HepG2 (cell line): ENCODE results near the gene PGAP3. TPM values are rescaled to one million over a fixed set of nuclear protein-coding genes. Genes with fewer than 3 reads are reported as not detected.

Experiments used
- ARNT2 ChIP-seq: sonication (generic); formaldehyde crosslinking; IDR thresholded peaks from 2 replicates; pipeline ENCODE4 v1.8.0; 2022; ENCODE audit warnings: mild to moderate bottlenecking, low read depth, missing genetic modification reagents, moderate library complexity
- ATF5 ChIP-seq: sonication (generic); formaldehyde crosslinking; IDR thresholded peaks from 2 replicates; pipeline ENCODE4 v1.4.0; 2020; ENCODE audit warnings: mild to moderate bottlenecking, low read depth, missing genetic modification reagents
- FOSL2 ChIP-seq: sonication (generic); formaldehyde crosslinking; IDR thresholded peaks from 2 replicates; pipeline ENCODE4 v1.4.0; 2020; ENCODE audit warnings: missing genetic modification reagents
- GFI1 ChIP-seq: sonication (generic); formaldehyde crosslinking; IDR thresholded peaks from 2 replicates; pipeline ENCODE4 v1.5.0; 2020; ENCODE audit warnings: missing genetic modification reagents, mild to moderate bottlenecking, borderline replicate concordance
- HNF4G ChIP-seq, 2 experiments: sonication (generic) in 1 of 2; formaldehyde crosslinking in 1 of 2; IDR thresholded peaks; 2 replicates each; pipeline versions ENCODE4 v1.4.0 to v1.6.1; 2011 to 2020; ENCODE audit warnings: borderline replicate concordance in 2 of 2, low read depth in 2 of 2, mild to moderate bottlenecking in 2 of 2, low read length in 1 of 2, missing genetic modification reagents in 1 of 2, moderate library complexity in 1 of 2
- MTA3 ChIP-seq: sonication (generic); formaldehyde crosslinking; IDR thresholded peaks from 2 replicates; pipeline ENCODE4 v1.4.0; 2020; ENCODE audit warnings: missing genetic modification reagents
- NFKBIZ ChIP-seq: IDR thresholded peaks from 2 replicates; pipeline ENCODE4 v1.6.1; 2018; ENCODE audit warnings: missing genetic modification reagents, missing compliant biosample characterization
- PPARG ChIP-seq: conservative IDR thresholded peaks from 2 replicates; pipeline ENCODE4 v1.6.1; 2016; ENCODE audit warnings: missing biosample characterization, missing genetic modification reagents
- TFE3 ChIP-seq: IDR thresholded peaks from 2 replicates; pipeline ENCODE4 v1.6.1; 2016
- ZBTB3 ChIP-seq: sonication (generic); formaldehyde crosslinking; IDR thresholded peaks from 2 replicates; pipeline ENCODE4 v1.4.0; 2020; ENCODE audit warnings: low read depth, mild to moderate bottlenecking, moderate library complexity, missing genetic modification reagents, borderline replicate concordance
- ZBTB7A ChIP-seq: sonication (generic); formaldehyde crosslinking; IDR thresholded peaks from 2 replicates; pipeline ENCODE4 v1.8.0; 2022; ENCODE audit warnings: mild to moderate bottlenecking, missing genetic modification reagents
- ZIK1 ChIP-seq: sonication (generic); formaldehyde crosslinking; IDR thresholded peaks from 2 replicates; pipeline ENCODE4 v1.5.0; 2020; ENCODE audit warnings: mild to moderate bottlenecking, low read depth, missing genetic modification reagents, borderline replicate concordance
- ZNF142 ChIP-seq: sonication (generic); formaldehyde crosslinking; IDR thresholded peaks from 2 replicates; pipeline ENCODE4 v1.4.0; 2020; ENCODE audit warnings: missing genetic modification reagents
- ZNF350 ChIP-seq: sonication (generic); formaldehyde crosslinking; IDR thresholded peaks from 2 replicates; pipeline ENCODE4 v1.4.0; 2020; ENCODE audit warnings: mild to moderate bottlenecking, low read depth, missing genetic modification reagents, borderline replicate concordance
- ZNF484 ChIP-seq: sonication (generic); formaldehyde crosslinking; IDR thresholded peaks from 2 replicates; pipeline ENCODE4 v1.5.1; 2020; ENCODE audit warnings: mild to moderate bottlenecking, low read depth, missing genetic modification reagents, borderline replicate concordance
- ZNF552 ChIP-seq: sonication (generic); formaldehyde crosslinking; IDR thresholded peaks from 2 replicates; pipeline ENCODE4 v1.9.0; 2022; ENCODE audit warnings: missing genetic modification reagents, mild to moderate bottlenecking, borderline replicate concordance
- ZNF800 ChIP-seq: sonication (generic); formaldehyde crosslinking; IDR thresholded peaks from 2 replicates; pipeline ENCODE4 v1.4.0; 2020; ENCODE audit warnings: missing genetic modification reagents
- polyA plus RNA-seq, 8 experiments: library from polyadenylated mRNA; depleted of rRNA in 3 of 8; stranded (reverse) in 7 of 8; unstranded in 1 of 8; fragments of >200 nt; fragmentation: Illumina TruSeq in 4 of 8; extraction: Trizol in 4 of 8; gene quantifications; 2 replicates each; pipeline versions ENCODE4 v1.2.1 to v1.2.3, GENCODE V29; 2011 to 2016; ENCODE audit warnings: low read depth in 4 of 8, missing spikeins in 1 of 8, mixed read lengths in 1 of 8; ENCODE audit not compliant: insufficient read depth in 1 of 8
- total RNA-seq, 5 experiments: library from RNA; depleted of rRNA; stranded (reverse); fragments of >200 nt; fragmentation: Illumina TruSeq; extraction: Trizol; gene quantifications; 2 replicates each; pipeline ENCODE4 v1.2.3, GENCODE V29; 2016; ENCODE audit warnings: low read depth in 1 of 5

Gene PGAP3
- total and polyA plus RNA-seq, 2 of the 13 experiments (the other 11 are each of a cell fraction or from before 2014, with no cell fraction given) = 11.9 to 14.6 TPM

GRCh38 chr17:39736319-39737165, 48.7 kb upstream of the PGAP3 start (continued):
- TF ChIP-seq ZNF142 (CRISPR knock-in tag) (no peak), ZNF350 (CRISPR knock-in tag) (peak; percentile 71; the same call in 1 of the 2 replicates), ATF5 (no peak), ARNT2 (CRISPR knock-in tag) (peak; percentile 71; the same call in 1 of the 2 replicates), MTA3 (CRISPR knock-in tag) (no peak), ZBTB7A (CRISPR knock-in tag) (peak; percentile 90), ZNF800 (CRISPR knock-in tag) (no peak), HNF4G (IDR thresholded peaks at IDR 0.05; ENCODE audit: borderline replicate concordance, low read depth, low read length) (peak; percentile 12; the same call in 1 of the 2 replicates), HNF4G (CRISPR knock-in tag; IDR thresholded peaks at IDR 0.05; ENCODE audit: borderline replicate concordance, low read depth) (peak; percentile 68; the same call in 1 of the 2 replicates), ZNF484 (no peak), ZIK1 (CRISPR knock-in tag) (no peak), GFI1 (peak; percentile 100), ZBTB3 (CRISPR knock-in tag) (no peak), FOSL2 (CRISPR knock-in tag) (peak; percentile 71), NFKBIZ (CRISPR knock-in tag) (no peak), PPARG (CRISPR knock-in tag) (peak; percentile 79), ZNF552 (CRISPR knock-in tag) (no peak), TFE3 (peak; percentile 71)
